ENCODE data around the gene RAPSN. TPM values are rescaled to one million over a fixed set of nuclear protein-coding genes. Genes with fewer than 3 reads are reported as not detected.

Gene RAPSN
- polyA plus RNA-seq, 3 donors, result 1.2 TPM; not detected in 2

DNA sequence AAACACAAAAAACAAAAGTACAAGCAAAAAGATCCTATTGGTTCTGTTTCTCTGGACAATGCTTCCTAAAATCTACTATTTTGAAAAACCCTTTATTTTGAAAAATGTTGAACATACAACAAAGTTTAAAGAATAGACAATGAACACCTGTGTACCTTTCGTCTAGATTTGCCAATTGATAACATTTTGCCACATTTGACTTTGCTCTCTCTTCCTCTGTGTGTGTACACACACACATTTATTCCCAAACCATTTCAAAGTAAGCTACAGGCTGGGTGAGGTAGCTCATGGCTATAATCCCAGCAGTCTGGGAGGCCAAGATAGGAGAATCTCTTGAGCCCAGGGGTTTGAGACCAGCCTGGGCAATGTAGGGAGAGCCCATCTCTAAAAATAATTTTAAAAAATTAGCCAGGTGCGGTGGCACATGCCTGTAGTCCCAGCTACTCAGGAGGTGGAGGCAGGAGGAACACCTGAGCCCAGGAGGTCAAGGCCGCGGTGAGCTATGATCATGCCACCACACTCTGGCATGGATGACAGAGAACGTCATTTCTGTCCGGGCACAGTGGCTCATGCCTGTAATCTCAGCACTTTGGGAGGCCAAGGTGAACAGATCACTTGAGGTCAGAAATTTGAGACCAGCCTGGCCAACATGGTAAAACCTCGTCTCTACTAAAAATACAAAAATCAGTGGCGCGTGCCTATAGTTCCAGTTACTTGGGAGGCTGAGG lies 17.4 kb downstream of the RAPSN start:
- Mint-ChIP-seq H3K4me1 (peaks cover 3% of the 10 kb centered on the region), H3K9me3 (no peaks in the 10 kb centered on the region), H3K27ac (peak overlapping the region in 1 of 7 donors; percentile 11), H3K4me3 (no peak overlapping the region), H3K36me3 (no peaks in the 10 kb centered on the region), H3K27me3 (ENCODE audit: low read depth in 3 of 3) (peaks cover 0 to 7% (median 1%) of the 10 kb centered on the region in 3 donors)
- intact Hi-C loops (cut with micrococcal nuclease), result no loop called here
- 100% methylated on average over 8 of the region's 9 CpGs for WGBS (ENCODE audit: insufficient coverage)
- no peaks in the 10 kb centered on the region for H3K27me3 ChIP-seq (ENCODE audit: control insufficient read depth in 2 of 2, insufficient read depth in 2 of 2, low read length in 2 of 2)
- H3K9ac ChIP-seq (ENCODE audit: insufficient read depth, low read length, poor library complexity, severe bottlenecking), result no peak overlapping the region
- DNase-seq, result no peak
- no peaks in the 10 kb centered on the region for H4K20me1 ChIP-seq (ENCODE audit: insufficient read depth, low read length)
- H3K79me2 ChIP-seq (ENCODE audit: insufficient read depth, low read length), result no peaks in the 10 kb centered on the region
- H3K4me3 ChIP-seq (replicated peaks in 1 of 3; ENCODE audit: low read depth in 2 of 3, low read length in 3 of 3), result no peak overlapping the region
- H3K4me2 ChIP-seq (replicated peaks; ENCODE audit: extremely low read depth, low read length, poor library complexity, severe bottlenecking), result no peak overlapping the region
- H2AFZ ChIP-seq (ENCODE audit: insufficient read depth, low read depth, low read length, poor library complexity, severe bottlenecking), result no peak overlapping the region
- H3K27ac ChIP-seq (ENCODE audit: low read depth in 1 of 2, low read length in 2 of 2), result no peak overlapping the region
- no peaks in the 10 kb centered on the region for H3K36me3 ChIP-seq (replicated peaks in 1 of 2; ENCODE audit: control insufficient read depth in 1 of 2, insufficient read depth in 2 of 2, low read length in 2 of 2)
- TF ChIP-seq, protein P1, sequence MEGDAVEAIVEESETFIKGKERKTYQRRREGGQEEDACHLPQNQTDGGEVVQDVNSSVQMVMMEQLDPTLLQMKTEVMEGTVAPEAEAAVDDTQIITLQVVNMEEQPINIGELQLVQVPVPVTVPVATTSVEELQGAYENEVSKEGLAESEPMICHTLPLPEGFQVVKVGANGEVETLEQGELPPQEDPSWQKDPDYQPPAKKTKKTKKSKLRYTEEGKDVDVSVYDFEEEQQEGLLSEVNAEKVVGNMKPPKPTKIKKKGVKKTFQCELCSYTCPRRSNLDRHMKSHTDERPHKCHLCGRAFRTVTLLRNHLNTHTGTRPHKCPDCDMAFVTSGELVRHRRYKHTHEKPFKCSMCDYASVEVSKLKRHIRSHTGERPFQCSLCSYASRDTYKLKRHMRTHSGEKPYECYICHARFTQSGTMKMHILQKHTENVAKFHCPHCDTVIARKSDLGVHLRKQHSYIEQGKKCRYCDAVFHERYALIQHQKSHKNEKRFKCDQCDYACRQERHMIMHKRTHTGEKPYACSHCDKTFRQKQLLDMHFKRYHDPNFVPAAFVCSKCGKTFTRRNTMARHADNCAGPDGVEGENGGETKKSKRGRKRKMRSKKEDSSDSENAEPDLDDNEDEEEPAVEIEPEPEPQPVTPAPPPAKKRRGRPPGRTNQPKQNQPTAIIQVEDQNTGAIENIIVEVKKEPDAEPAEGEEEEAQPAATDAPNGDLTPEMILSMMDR (IDR thresholded peaks at IDR 0.05), result no peak
- H3K4me1 ChIP-seq (ENCODE audit: control insufficient read depth in 1 of 2, insufficient read depth in 2 of 2, low read length in 2 of 2), result peaks cover 4 to 10% of the 10 kb centered on the region in 2 donors
- no peaks in the 10 kb centered on the region for H3K9me3 ChIP-seq (replicated peaks in 1 of 2; ENCODE audit: control insufficient read depth in 1 of 2, insufficient read depth in 1 of 2, low read length in 2 of 2)

DNA sequence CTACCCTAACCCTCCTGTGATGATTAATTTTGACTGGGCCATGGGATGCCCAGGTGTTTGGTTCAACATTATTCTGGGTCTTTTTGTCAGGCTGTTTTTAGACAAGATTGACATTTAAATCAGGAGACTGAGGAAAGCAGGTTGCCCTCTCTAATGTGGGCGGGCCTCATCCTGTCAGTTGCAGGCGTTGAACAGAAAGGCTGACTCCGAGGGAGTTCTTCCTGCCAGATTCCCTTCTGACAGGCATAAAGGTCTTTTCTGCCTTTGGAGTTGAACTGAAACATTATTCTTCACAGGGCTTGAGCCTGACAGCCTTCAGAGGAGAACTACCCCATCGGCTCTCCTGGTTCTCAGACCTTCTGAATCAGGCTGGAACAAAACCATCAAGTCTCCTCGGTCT lies 18.4 kb downstream of the RAPSN start:
- peaks cover 0 to 7% (median 1%) of the 10 kb centered on the region in 3 donors for H3K27me3 Mint-ChIP-seq (ENCODE audit: low read depth in 3 of 3)
- H3K27ac Mint-ChIP-seq, result no peak overlapping the region
- no peak for DNase-seq
- Histone ChIP-seq H3K27me3 (ENCODE audit: control insufficient read depth in 2 of 2, insufficient read depth in 2 of 2, low read length in 2 of 2) (no peaks in the 10 kb centered on the region), H2AFZ (ENCODE audit: insufficient read depth, low read depth, low read length, poor library complexity, severe bottlenecking) (no peak overlapping the region), H3K27ac (ENCODE audit: low read depth in 1 of 2, low read length in 2 of 2) (no peak overlapping the region), H3K4me3 (replicated peaks in 1 of 3; ENCODE audit: low read depth in 2 of 3, low read length in 3 of 3) (no peak overlapping the region), H3K4me2 (replicated peaks; ENCODE audit: extremely low read depth, low read length, poor library complexity, severe bottlenecking) (no peak overlapping the region), H3K9me3 (replicated peaks in 1 of 2; ENCODE audit: control insufficient read depth in 1 of 2, insufficient read depth in 1 of 2, low read length in 2 of 2) (no peaks in the 10 kb centered on the region), H3K36me3 (replicated peaks in 1 of 2; ENCODE audit: control insufficient read depth in 1 of 2, insufficient read depth in 2 of 2, low read length in 2 of 2) (no peaks in the 10 kb centered on the region), H3K4me1 (ENCODE audit: control insufficient read depth in 1 of 2, insufficient read depth in 2 of 2, low read length in 2 of 2) (peaks cover 8 to 12% of the 10 kb centered on the region in 2 donors), H3K79me2 (ENCODE audit: insufficient read depth, low read length) (peaks cover 6% of the 10 kb centered on the region), H4K20me1 (ENCODE audit: insufficient read depth, low read length) (no peaks in the 10 kb centered on the region), H3K9ac (ENCODE audit: insufficient read depth, low read length, poor library complexity, severe bottlenecking) (no peak overlapping the region)
- no peak overlapping the region for H3K4me3 Mint-ChIP-seq
- WGBS (ENCODE audit: insufficient coverage), result 59% methylated on average over 3 of the region's 5 CpGs
- TF ChIP-seq, protein P1 (IDR thresholded peaks at IDR 0.05), result no peak
- H3K9me3 Mint-ChIP-seq, result no peaks in the 10 kb centered on the region
- H3K4me1 Mint-ChIP-seq, result peaks cover 7% of the 10 kb centered on the region
- H3K36me3 Mint-ChIP-seq, result no peaks in the 10 kb centered on the region
- intact Hi-C loops (cut with micrococcal nuclease), result no loop called here
